Neuron (in vitro differentiated cells): ENCODE measurements around the gene FAM124A.
A peak's percentile ranks its signal among the peaks of the same experiment; 100 is the strongest.
"Not testable (repeated sequence)": the region's sequence is repeated elsewhere in the genome, so short reads cannot be mapped to it uniquely, and the experiment has no call there.

ENCODE experiments used
- H2AFZ ChIP-seq: one replicate; pipeline ENCODE4 v1.6.1; 2013; ENCODE audit warnings: low read depth, mild to moderate bottlenecking, inconsistent platforms, low read length, moderate library complexity
- H3K27me3 ChIP-seq: one replicate; pipeline ENCODE4 v1.6.1; 2013; ENCODE audit warnings: low read length; ENCODE audit not compliant: insufficient read depth
- H3K36me3 ChIP-seq: one replicate; pipeline ENCODE4 v1.6.1; 2013; ENCODE audit warnings: low read length; ENCODE audit not compliant: insufficient read depth
- H3K4me1 ChIP-seq: one replicate; pipeline ENCODE4 v1.6.1; 2013; ENCODE audit warnings: low read length; ENCODE audit not compliant: insufficient read depth
- H3K4me3 ChIP-seq: 2 replicates; pipeline ENCODE4 v1.5.1; 2013; ENCODE audit warnings: mild to moderate bottlenecking, low read length, moderate library complexity
- H3K9me3 ChIP-seq: one replicate; pipeline ENCODE4 v1.6.1; 2013; ENCODE audit warnings: low read length

The FAM124A gene

GRCh38 chr13:51287758-51288157, 65.6 kb downstream of the FAM124A start:
- no peaks in the 10 kb centered on the region for H3K4me1 ChIP-seq
- no peaks in the 10 kb centered on the region for H3K9me3 ChIP-seq
- H3K4me3 ChIP-seq: no peak overlapping the region
- H2AFZ ChIP-seq: no peak overlapping the region
- H3K27me3 ChIP-seq: peaks cover 3% of the 10 kb centered on the region
- H3K36me3 ChIP-seq: no peaks in the 10 kb centered on the region

GRCh38 chr13:51288254-51288653, 66.1 kb downstream of the FAM124A start:
- not testable (repeated sequence) for H3K27me3 ChIP-seq, H3K9me3 ChIP-seq, H2AFZ ChIP-seq, H3K4me1 ChIP-seq, H3K36me3 ChIP-seq, H3K4me3 ChIP-seq

- no peaks in the 10 kb centered on the region for H3K4me1 ChIP-seq
- no peaks in the 10 kb centered on the region for H3K36me3 ChIP-seq
- H3K9me3 ChIP-seq: no peaks in the 10 kb centered on the region
These were observed 69.1 kb downstream of the FAM124A start for GRCh38 chr13:51291341-51291740.

GRCh38 chr13:51292000-51292565, 69.9 kb downstream of the FAM124A start:
- no peaks in the 10 kb centered on the region for H3K4me1 ChIP-seq
- no peak overlapping the region for H3K4me3 ChIP-seq
- no peaks in the 10 kb centered on the region for H3K36me3 ChIP-seq
- peaks cover 3% of the 10 kb centered on the region for H3K27me3 ChIP-seq
- H3K9me3 ChIP-seq: no peaks in the 10 kb centered on the region
- H2AFZ ChIP-seq: no peak overlapping the region

More at GRCh38 chr13:51291341-51291740, 69.1 kb downstream of the FAM124A start:
- Histone ChIP-seq H2AFZ (no peak overlapping the region), H3K4me3 (no peak overlapping the region), H3K27me3 (peaks cover 3% of the 10 kb centered on the region)

- Histone ChIP-seq H3K36me3 (no peaks in the 10 kb centered on the region), H3K9me3 (no peaks in the 10 kb centered on the region), H2AFZ (no peak overlapping the region), H3K4me1 (peaks cover 4% of the 10 kb centered on the region), H3K4me3 (no peak overlapping the region), H3K27me3 (no peaks in the 10 kb centered on the region)
These were observed 75.4 kb downstream of the FAM124A start for GRCh38 chr13:51297556-51297955.

GRCh38 chr13:51298812-51299211, 76.6 kb downstream of the FAM124A start:
- no peaks in the 10 kb centered on the region for H3K9me3 ChIP-seq
- H3K4me3 ChIP-seq: no peak overlapping the region

GRCh38 chr13:51303063-51303552, 80.9 kb downstream of the FAM124A start:
- peaks cover 11% of the 10 kb centered on the region for H3K4me1 ChIP-seq
- H2AFZ ChIP-seq: no peak overlapping the region

More at GRCh38 chr13:51298812-51299211, 76.6 kb downstream of the FAM124A start:
- peak overlapping the region; percentile 33 for H2AFZ ChIP-seq
- H3K36me3 ChIP-seq: no peaks in the 10 kb centered on the region
- H3K4me1 ChIP-seq: peaks cover 11% of the 10 kb centered on the region
- H3K27me3 ChIP-seq: no peaks in the 10 kb centered on the region

GRCh38 chr13:51303882-51304281, 81.7 kb downstream of the FAM124A start:
- no peaks in the 10 kb centered on the region for H3K36me3 ChIP-seq
- no peak overlapping the region for H3K4me3 ChIP-seq
- no peaks in the 10 kb centered on the region for H3K9me3 ChIP-seq
- H2AFZ ChIP-seq: no peak overlapping the region
- H3K27me3 ChIP-seq: no peaks in the 10 kb centered on the region
- peaks cover 11% of the 10 kb centered on the region for H3K4me1 ChIP-seq

More at GRCh38 chr13:51303063-51303552, 80.9 kb downstream of the FAM124A start:
- Histone ChIP-seq H3K9me3 (no peaks in the 10 kb centered on the region), H3K4me3 (no peak overlapping the region), H3K36me3 (no peaks in the 10 kb centered on the region), H3K27me3 (no peaks in the 10 kb centered on the region)

- peaks cover 11% of the 10 kb centered on the region for H3K4me1 ChIP-seq
- no peak overlapping the region for H3K4me3 ChIP-seq
- no peaks in the 10 kb centered on the region for H3K27me3 ChIP-seq
- no peaks in the 10 kb centered on the region for H3K36me3 ChIP-seq
- H2AFZ ChIP-seq: no peak overlapping the region
- no peaks in the 10 kb centered on the region for H3K9me3 ChIP-seq
These were observed 83.2 kb downstream of the FAM124A start for GRCh38 chr13:51305271-51305967.

- Histone ChIP-seq H3K4me3 (no peak overlapping the region), H2AFZ (no peak overlapping the region), H3K36me3 (no peaks in the 10 kb centered on the region), H3K4me1 (peaks cover 3% of the 10 kb centered on the region), H3K27me3 (no peaks in the 10 kb centered on the region), H3K9me3 (no peaks in the 10 kb centered on the region)
These were observed 86.6 kb downstream of the FAM124A start for GRCh38 chr13:51308781-51309180.

GRCh38 chr13:51311231-51311630, 89.0 kb downstream of the FAM124A start:
- peaks cover 12% of the 10 kb centered on the region for H3K4me1 ChIP-seq
- no peaks in the 10 kb centered on the region for H3K9me3 ChIP-seq
- no peaks in the 10 kb centered on the region for H3K27me3 ChIP-seq
- H3K36me3 ChIP-seq: no peaks in the 10 kb centered on the region
- no peak overlapping the region for H3K4me3 ChIP-seq
- no peak overlapping the region for H2AFZ ChIP-seq

- Histone ChIP-seq H3K36me3 (no peaks in the 10 kb centered on the region), H3K9me3 (no peaks in the 10 kb centered on the region), H2AFZ (no peak overlapping the region), H3K27me3 (no peaks in the 10 kb centered on the region), H3K4me3 (no peak overlapping the region), H3K4me1 (peaks cover 12% of the 10 kb centered on the region)
These were observed 89.8 kb downstream of the FAM124A start for GRCh38 chr13:51311957-51312520.

GRCh38 chr13:51313619-51314018, 91.4 kb downstream of the FAM124A start:
- Histone ChIP-seq H2AFZ (no peak overlapping the region), H3K27me3 (no peaks in the 10 kb centered on the region), H3K9me3 (no peaks in the 10 kb centered on the region), H3K4me1 (peaks cover 12% of the 10 kb centered on the region), H3K4me3 (no peak overlapping the region), H3K36me3 (no peaks in the 10 kb centered on the region)
